Stimulated activated memory B cell treated with anti-CD40 and anti-IgM and Interleukin-4, amounts not matched to agents 10 μg/mL and 1 μg/mL and 100 μg/mL, for 72 hours (primary cell): ENCODE data around the gene AMBP.

ENCODE experiments used
- ATAC-seq: fragments of 150-1000 bp; cut with Tn5 transposase; 2 replicates; pipeline ENCODE4 v1.10.0; 2021
- H3K27ac Mint-ChIP-seq: one replicate; pipeline ENCODE4 v1.8.0; 2022; ENCODE audit warnings: mild to moderate bottlenecking, mixed read lengths
- H3K27me3 Mint-ChIP-seq: one replicate; pipeline ENCODE4 v1.8.0; 2022; ENCODE audit warnings: mixed read lengths
- H3K36me3 Mint-ChIP-seq: one replicate; pipeline ENCODE4 v1.8.0; 2022; ENCODE audit warnings: mixed read lengths
- H3K4me1 Mint-ChIP-seq: one replicate; pipeline ENCODE4 v1.8.0; 2022; ENCODE audit warnings: mixed read lengths
- H3K4me3 Mint-ChIP-seq: one replicate; pipeline ENCODE4 v1.8.0; 2022; ENCODE audit warnings: mild to moderate bottlenecking, moderate library complexity, mixed read lengths
- H3K9me3 Mint-ChIP-seq: one replicate; pipeline ENCODE4 v1.8.0; 2022; ENCODE audit warnings: mixed read lengths

The AMBP gene

GRCh38 chr9:114099669-114100270 is 21.7 kb upstream of the AMBP start:
- Mint-ChIP-seq H3K27me3 (peaks cover 58% of the 10 kb centered on the region), H3K4me3 (no peak overlapping the region), H3K4me1 (peaks cover 17% of the 10 kb centered on the region), H3K9me3 (peaks cover 7% of the 10 kb centered on the region), H3K36me3 (peaks cover 5% of the 10 kb centered on the region), H3K27ac (no peak overlapping the region)
- no peak for ATAC-seq

GRCh38 chr9:114098936-114099668 is 21.0 kb upstream of the AMBP start, which contains the start of gene KIF12:
Gene KIF12, minus strand, starts transcription at chr9:114099292. Its CDS starts 16 bp downstream, at chr9:114099276.
- Mint-ChIP-seq H3K36me3 (peaks cover 5% of the 10 kb centered on the region), H3K9me3 (peaks cover 7% of the 10 kb centered on the region), H3K4me3 (no peak within 1 kb of the TSS), H3K27me3 (peaks cover 65% of the 10 kb centered on the region), H3K4me1 (peaks cover 17% of the 10 kb centered on the region), H3K27ac (no peak within 1 kb of the TSS)
- no peak for ATAC-seq

GRCh38 chr9:114098021-114098935 is 20.2 kb upstream of the AMBP start:
- H3K27ac Mint-ChIP-seq: no peak overlapping the region
- peaks cover 65% of the 10 kb centered on the region for H3K27me3 Mint-ChIP-seq
- peaks cover 17% of the 10 kb centered on the region for H3K4me1 Mint-ChIP-seq
- H3K36me3 Mint-ChIP-seq: peaks cover 5% of the 10 kb centered on the region
- ATAC-seq: peak; percentile 62
- H3K9me3 Mint-ChIP-seq: peaks cover 7% of the 10 kb centered on the region
- H3K4me3 Mint-ChIP-seq: no peak overlapping the region

GRCh38 chr9:114097613-114098020 is 19.5 kb upstream of the AMBP start:
- H3K27ac Mint-ChIP-seq: no peak overlapping the region
- H3K9me3 Mint-ChIP-seq: peaks cover 7% of the 10 kb centered on the region
- no peak for ATAC-seq
- H3K4me1 Mint-ChIP-seq: peaks cover 17% of the 10 kb centered on the region
- H3K36me3 Mint-ChIP-seq: peaks cover 5% of the 10 kb centered on the region
- H3K27me3 Mint-ChIP-seq: peaks cover 61% of the 10 kb centered on the region
- no peak overlapping the region for H3K4me3 Mint-ChIP-seq

GRCh38 chr9:114096866-114097612 is 18.9 kb upstream of the AMBP start:
- H3K4me3 Mint-ChIP-seq: no peak overlapping the region
- H3K4me1 Mint-ChIP-seq: peaks cover 17% of the 10 kb centered on the region
- H3K27ac Mint-ChIP-seq: no peak overlapping the region
- peaks cover 7% of the 10 kb centered on the region for H3K9me3 Mint-ChIP-seq
- peaks cover 5% of the 10 kb centered on the region for H3K36me3 Mint-ChIP-seq
- peaks cover 55% of the 10 kb centered on the region for H3K27me3 Mint-ChIP-seq
- no peak for ATAC-seq

- H3K4me1 Mint-ChIP-seq: peaks cover 17% of the 10 kb centered on the region
- peaks cover 3% of the 10 kb centered on the region for H3K9me3 Mint-ChIP-seq
- ATAC-seq: no peak
- no peaks in the 10 kb centered on the region for H3K36me3 Mint-ChIP-seq
- H3K27me3 Mint-ChIP-seq: peaks cover 48% of the 10 kb centered on the region
- no peak overlapping the region for H3K4me3 Mint-ChIP-seq
- no peak overlapping the region for H3K27ac Mint-ChIP-seq
Observed at GRCh38 chr9:114096041-114096511, 18.0 kb upstream of the AMBP start.

GRCh38 chr9:114094971-114095370 is 16.9 kb upstream of the AMBP start:
- H3K36me3 Mint-ChIP-seq: no peaks in the 10 kb centered on the region
- no peak overlapping the region for H3K27ac Mint-ChIP-seq
- H3K4me3 Mint-ChIP-seq: no peak overlapping the region
- peaks cover 58% of the 10 kb centered on the region for H3K27me3 Mint-ChIP-seq
- H3K4me1 Mint-ChIP-seq: peaks cover 17% of the 10 kb centered on the region
- peaks cover 3% of the 10 kb centered on the region for H3K9me3 Mint-ChIP-seq
- no peak for ATAC-seq

- H3K36me3 Mint-ChIP-seq: no peaks in the 10 kb centered on the region
- no peaks in the 10 kb centered on the region for H3K9me3 Mint-ChIP-seq
- no peak overlapping the region for H3K27ac Mint-ChIP-seq
- no peak overlapping the region for H3K4me3 Mint-ChIP-seq
- no peak for ATAC-seq
- H3K27me3 Mint-ChIP-seq: peaks cover 58% of the 10 kb centered on the region
- H3K4me1 Mint-ChIP-seq: peaks cover 17% of the 10 kb centered on the region
Observed at GRCh38 chr9:114093761-114094505, 15.8 kb upstream of the AMBP start.

GRCh38 chr9:114093031-114093471 is 15.0 kb upstream of the AMBP start:
- no peak overlapping the region for H3K4me3 Mint-ChIP-seq
- H3K27ac Mint-ChIP-seq: no peak overlapping the region
- H3K36me3 Mint-ChIP-seq: no peaks in the 10 kb centered on the region
- no peak for ATAC-seq
- peaks cover 17% of the 10 kb centered on the region for H3K4me1 Mint-ChIP-seq
- peaks cover 56% of the 10 kb centered on the region for H3K27me3 Mint-ChIP-seq
- no peaks in the 10 kb centered on the region for H3K9me3 Mint-ChIP-seq

GRCh38 chr9:114092336-114092735 is 14.2 kb upstream of the AMBP start:
- Mint-ChIP-seq H3K36me3 (no peaks in the 10 kb centered on the region), H3K4me3 (no peak overlapping the region), H3K9me3 (no peaks in the 10 kb centered on the region), H3K27ac (no peak overlapping the region), H3K4me1 (peaks cover 13% of the 10 kb centered on the region), H3K27me3 (peaks cover 50% of the 10 kb centered on the region)
- no peak for ATAC-seq

- no peak overlapping the region for H3K27ac Mint-ChIP-seq
- no peaks in the 10 kb centered on the region for H3K9me3 Mint-ChIP-seq
- peaks cover 44% of the 10 kb centered on the region for H3K27me3 Mint-ChIP-seq
- H3K36me3 Mint-ChIP-seq: no peaks in the 10 kb centered on the region
- H3K4me3 Mint-ChIP-seq: no peak overlapping the region
- H3K4me1 Mint-ChIP-seq: peaks cover 6% of the 10 kb centered on the region
- no peak for ATAC-seq
Observed at GRCh38 chr9:114091711-114092110, 13.6 kb upstream of the AMBP start.

GRCh38 chr9:114090798-114091197 is 12.7 kb upstream of the AMBP start:
- no peak overlapping the region for H3K4me3 Mint-ChIP-seq
- no peak overlapping the region for H3K27ac Mint-ChIP-seq
- no peak for ATAC-seq
- H3K27me3 Mint-ChIP-seq: peaks cover 35% of the 10 kb centered on the region
- H3K9me3 Mint-ChIP-seq: no peaks in the 10 kb centered on the region
- no peaks in the 10 kb centered on the region for H3K4me1 Mint-ChIP-seq
- no peaks in the 10 kb centered on the region for H3K36me3 Mint-ChIP-seq

GRCh38 chr9:114089206-114089840 is 11.2 kb upstream of the AMBP start:
- peaks cover 20% of the 10 kb centered on the region for H3K27me3 Mint-ChIP-seq
- no peaks in the 10 kb centered on the region for H3K9me3 Mint-ChIP-seq
- H3K4me1 Mint-ChIP-seq: no peaks in the 10 kb centered on the region
- H3K27ac Mint-ChIP-seq: no peak overlapping the region
- no peaks in the 10 kb centered on the region for H3K36me3 Mint-ChIP-seq
- ATAC-seq: no peak
- no peak overlapping the region for H3K4me3 Mint-ChIP-seq
